NCI-H748 (cell line): ENCODE data around the gene SFMBT1.

ENCODE experiments used
- DNase-seq: peaks from one replicate; lab custom pipeline; 2025; ENCODE audit not compliant: unreplicated experiment; lab: John Stamatoyannopoulos, UW

SFMBT1 gene

DNA sequence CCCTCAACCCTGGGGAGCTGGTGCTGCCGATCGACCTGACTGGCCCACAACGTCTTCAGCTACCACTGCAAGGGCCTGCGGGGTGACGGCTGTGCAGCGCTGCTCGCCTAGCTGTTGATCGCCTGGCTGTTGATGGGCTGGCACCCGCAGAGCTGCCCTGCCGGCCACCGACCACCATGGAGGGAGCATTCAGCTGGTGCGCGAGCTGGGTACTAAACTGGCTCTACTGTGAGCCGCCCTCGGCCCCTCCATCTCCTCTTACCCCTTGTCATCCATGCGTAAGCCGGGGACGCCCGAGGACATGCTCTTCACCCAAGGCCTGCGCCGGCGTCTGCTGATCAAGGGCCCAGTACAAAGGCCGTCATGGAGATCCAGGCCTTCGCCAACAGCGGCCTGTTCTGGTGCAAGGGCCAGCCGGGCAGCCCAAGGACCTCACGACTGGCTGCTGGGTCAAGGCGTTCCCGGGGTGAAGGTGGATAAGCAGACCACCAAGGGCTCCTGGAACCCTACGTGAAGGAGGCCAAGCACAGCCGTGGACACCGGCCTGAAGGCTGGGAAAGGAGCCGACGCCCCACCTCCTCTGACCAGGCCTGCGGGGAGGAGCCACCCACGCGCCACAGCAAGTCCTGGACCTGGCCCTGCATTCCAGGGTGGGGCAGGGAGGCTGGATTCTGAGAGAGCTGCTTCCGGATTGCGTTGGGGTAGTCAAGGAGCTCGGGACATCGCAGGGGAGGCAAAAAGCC is 46.9 kb downstream of the SFMBT1 start:
- DNase-seq = no peak

DNA sequence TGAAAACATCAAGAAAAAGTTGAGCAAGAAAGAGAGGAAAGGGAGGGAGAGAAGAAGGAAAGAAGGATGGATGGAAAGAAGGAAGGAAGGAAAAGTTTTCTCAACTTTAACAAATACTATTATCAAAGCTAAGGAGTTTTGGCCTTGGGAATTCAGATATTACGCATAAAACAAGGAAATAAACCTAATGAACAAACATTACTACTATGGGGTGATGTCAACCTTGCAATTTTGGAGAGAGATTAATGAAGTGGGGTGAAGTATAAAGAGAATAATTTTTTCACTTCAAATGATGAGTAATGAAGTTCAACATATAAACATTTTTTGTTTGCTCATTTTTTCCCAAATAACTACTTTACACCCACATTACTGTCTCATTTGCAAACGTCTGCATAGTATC is 55.2 kb downstream of the SFMBT1 start:
- no peak for DNase-seq

DNA sequence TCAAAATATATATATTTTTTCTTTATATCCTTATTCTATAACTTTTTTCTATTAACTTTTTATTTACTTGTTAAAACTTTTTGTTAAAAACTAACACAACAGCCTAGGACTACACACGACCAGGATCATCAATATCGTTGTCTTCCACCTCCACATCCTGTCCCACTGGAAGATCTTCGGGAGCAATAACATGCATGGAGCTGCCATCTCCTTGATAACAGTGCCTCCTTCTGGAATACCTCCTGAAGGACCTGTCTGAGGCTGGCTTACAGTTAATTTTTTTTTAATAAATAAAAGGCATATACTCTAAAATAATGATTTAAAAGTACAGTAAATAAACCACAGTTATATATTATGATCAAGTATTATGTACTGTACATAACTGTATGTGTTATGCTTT is 58.9 kb downstream of the SFMBT1 start:
- DNase-seq = no peak

DNA sequence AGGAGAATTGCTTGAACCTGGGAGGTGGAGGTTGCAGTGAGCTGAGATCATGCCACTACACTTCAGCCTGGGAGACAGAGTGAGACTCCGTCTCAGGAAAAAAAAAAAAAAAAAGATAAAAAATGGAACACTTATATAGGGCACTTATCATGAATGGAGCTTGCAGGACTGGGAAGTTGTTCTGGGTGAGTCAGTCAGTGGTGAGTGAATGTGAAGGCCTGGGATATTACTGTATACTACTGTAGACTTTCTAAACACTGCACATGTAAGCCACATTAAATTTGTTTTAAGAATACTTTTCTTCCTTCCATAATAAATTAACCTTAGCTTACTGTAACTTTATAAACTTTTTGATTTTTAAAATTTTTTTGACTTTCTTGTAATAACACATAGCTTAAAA is 59.8 kb downstream of the SFMBT1 start:
- DNase-seq = no peak

DNA sequence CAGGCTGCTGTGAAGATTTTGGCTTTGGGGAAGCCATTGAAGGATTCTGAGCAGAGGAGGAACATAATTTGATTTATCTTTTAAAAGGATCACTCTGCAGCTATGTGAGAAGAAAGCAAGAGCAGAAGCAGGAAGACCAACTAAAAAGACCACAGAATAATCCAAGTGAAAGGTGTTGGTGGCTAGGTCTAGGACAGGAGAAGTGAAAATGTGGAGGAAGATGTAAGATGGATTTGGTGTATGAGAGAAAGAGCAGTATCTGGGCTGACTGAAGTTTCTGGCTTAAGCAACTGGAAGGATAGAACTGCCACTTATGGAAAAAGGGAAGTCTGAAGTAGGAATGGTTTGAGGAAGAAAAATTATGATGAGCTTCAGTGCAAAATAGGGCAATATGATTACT is 62.0 kb downstream of the SFMBT1 start:
- no peak for DNase-seq

DNA sequence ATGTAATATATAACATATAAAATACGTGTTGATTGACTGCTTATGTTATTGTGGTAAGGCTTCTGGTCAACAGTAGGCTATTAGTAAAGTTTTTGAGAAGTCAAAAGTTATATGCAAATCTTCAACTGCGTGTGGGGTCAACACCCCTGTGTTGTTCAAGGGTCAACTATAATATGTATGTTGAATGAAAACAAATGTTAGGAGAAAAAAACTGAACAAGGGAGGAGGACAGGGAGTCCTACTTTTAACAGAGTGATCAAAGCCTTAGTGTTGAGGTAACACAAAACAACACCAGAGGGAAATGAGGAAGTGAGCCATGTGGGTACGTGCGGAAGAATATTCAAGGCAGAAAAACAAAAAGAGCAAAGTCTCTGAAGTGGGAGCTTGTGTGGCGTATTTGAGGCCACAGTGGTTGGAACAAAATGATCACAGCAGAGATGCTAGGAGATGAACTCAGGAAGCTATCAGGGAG is 62.5 kb downstream of the SFMBT1 start:
- DNase-seq = no peak

DNA sequence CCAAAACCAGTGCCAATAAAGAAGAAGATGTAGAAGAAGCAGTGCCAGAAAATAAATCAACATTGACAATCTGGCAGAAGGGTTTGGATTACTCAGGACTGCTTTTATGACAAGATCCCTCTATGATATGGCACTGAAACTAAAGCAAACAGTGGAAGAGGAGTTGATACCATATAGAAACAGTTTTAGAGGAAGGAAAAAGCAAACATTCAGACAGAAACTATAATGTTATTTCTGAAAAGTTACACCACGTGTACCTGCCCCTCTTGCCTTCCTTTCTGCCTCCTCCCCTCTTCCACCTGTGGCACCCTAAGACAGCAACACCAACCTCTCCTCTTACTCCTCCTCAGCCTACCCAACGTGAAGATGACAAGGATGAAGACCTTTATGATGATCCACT is 63.0 kb downstream of the SFMBT1 start:
- DNase-seq = no peak

DNA sequence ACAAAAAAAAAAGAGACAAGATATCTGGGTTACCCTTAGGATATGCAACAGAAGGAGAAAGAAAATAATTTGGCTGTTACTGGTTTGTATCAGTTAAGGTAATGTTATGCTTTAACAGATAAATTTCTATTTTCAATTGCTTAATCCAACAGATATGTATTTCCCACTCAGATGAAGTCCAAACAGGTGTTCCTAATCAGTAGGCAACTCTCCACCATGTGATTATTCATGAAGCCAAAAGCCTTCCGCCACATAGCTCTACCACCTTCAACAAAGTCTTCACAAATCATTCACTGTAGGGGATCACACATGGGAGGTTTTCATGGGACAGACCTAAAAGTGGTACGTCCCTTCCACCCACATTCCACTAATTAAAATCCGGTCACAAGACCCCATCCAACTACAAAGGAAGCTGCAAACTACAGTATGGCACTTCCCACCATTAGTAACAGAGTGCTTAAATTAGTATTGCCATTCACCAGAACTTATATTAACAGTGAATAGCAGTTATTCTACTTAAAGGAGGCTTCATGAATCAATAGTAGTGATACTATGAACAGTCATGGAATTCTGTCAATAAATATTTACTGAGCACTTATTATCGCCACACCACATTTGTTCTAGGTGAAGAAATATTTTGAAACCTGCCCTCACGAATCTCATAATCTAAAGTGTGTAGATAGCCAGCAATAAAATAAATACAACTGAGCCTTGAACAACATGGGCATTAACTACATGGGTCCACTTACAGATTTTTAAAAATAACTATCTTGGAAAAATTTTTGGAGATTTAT is 66.5 kb downstream of the SFMBT1 start:
- DNase-seq = no peak

DNA sequence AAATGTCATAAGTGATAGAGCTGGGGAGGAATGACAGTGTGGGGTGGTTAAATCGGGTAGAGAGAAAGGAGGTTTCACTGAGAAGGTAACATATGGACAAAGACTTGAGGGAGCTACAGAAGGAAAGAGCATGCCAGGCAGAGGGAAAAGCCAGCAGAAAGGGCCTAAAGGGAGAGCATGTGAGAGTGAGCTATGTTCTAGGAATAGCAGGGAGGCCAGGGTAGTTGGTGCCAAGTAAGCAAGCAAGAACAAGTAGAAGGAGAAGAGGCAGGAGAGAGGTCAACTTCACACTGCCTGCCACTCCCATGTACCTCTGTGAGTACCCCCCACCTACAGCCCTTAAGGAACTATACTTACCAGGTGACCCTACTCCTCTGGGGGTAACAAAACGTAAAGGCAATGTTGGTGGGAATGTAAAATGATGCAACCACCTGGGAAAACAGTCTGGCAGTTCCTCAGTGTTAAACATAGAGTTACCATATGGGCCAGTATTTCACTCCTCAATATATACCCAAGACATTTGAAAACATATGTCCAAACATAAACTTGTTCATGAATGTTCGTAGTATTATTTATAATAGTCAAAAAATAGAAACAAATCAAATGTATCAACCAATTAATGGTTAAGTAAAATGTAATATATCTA is 67.6 kb downstream of the SFMBT1 start:
- DNase-seq = no peak

DNA sequence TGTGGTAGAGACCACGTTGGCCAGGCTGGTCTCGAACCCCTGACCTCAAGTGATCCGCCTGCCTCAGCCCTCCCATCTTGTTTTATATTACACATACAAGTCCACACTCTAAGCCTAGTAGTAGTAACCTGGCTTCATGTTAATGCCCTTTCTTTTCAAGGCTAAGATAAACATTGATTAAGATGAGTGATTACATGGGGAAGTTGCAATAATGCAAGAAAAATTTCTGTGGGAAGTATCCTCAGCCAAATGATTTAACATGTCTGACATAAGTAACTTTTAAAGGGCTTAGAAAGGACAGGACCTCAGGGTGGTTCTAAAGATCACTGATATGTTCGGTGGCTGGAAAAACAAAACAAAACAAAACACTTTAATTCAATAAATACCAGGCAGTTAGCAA is 72.1 kb downstream of the SFMBT1 start:
- DNase-seq = no peak

DNA sequence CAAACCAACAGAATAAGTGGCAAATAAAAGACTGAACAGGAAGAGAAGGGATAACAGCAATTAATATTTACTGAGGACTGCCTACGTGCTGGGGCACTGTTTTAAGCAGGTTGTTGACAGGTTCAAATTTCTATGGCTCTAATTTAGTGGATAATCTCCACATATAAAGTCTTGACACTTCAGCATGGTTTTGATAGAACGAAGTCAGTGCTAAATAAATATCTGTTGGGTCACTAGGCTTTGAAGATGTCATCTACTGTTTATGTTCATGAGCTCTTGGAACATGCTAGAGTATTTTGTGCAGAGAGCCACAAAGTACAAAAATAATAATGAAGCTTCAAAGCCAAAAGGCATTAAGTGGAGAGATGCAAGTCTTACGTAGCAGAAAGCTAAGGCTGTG is 74.0 kb downstream of the SFMBT1 start:
- DNase-seq = no peak

DNA sequence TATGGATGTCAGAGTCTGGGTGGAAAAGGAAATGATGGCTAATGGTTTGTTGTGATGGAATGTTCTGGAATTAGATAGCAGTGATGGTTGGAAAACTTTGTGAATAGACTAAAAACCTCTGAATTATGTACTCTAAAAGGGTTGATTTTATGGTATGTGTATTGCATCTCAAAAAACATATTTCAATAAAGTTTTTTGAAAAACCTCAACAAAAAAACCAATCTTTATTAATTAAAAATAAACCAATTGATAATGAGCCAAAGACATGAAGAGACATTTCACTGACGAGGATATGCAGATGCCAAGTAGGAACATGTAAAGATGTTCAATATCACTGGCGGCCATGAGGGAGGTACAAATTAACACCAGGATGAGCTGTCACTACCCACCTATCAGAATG is 78.5 kb downstream of the SFMBT1 start:
- no peak for DNase-seq

DNA sequence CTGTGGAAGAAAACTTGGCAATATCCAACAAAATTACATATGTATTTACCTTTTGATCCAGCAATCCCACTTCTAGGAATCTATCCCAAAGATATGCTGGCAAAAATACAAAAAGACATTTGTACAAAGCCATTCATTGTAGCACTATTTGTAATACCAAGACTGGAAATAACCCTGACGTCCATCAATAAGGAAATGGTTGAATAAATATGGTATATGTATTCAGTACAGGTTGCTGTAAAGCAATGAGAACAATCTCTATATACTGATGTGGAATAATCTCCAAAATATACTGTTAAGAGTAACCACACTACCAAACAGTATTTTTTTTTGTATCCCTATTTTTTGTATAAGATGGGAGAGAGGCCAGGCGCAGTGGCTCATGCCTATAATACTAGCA is 83.7 kb downstream of the SFMBT1 start:
- DNase-seq = no peak

DNA sequence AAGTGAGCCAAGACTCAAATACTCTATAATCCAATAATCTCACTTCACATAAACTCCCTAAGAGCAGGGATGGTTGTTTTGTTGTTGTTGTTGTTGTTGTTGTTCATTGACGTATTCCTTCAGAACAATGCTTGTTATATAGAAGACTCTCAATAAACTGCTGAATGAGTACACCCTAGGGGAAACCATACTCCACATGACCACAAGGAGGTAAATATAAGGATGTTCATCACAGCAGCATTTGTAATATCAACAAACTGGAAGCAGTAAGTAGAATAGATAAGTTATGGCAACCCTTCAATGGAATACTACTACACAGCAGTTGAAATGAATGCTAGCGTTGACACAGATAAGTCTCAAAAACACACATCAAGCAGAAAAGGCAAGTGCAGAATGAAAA is 86.1 kb downstream of the SFMBT1 start:
- no peak for DNase-seq

DNA sequence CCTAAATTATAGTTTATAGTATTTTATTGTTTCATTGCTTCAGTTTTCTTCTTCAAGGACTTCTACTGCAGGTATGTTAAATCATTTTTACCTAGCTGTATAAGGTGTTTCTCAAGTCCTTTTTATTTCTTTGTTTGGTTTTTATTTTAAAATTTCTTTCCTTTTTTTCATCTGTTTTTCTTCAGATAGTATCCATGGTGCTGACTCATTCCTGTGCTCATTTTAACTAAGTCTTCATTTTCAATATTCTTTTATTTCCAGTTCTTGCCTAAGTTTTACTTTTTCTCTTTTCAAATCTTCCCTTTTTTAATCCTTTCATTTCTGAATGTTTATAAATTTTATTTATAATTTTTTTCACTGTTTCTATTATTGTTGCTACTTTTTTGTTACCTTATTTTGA is 106.3 kb downstream of the SFMBT1 start:
- DNase-seq = no peak

DNA sequence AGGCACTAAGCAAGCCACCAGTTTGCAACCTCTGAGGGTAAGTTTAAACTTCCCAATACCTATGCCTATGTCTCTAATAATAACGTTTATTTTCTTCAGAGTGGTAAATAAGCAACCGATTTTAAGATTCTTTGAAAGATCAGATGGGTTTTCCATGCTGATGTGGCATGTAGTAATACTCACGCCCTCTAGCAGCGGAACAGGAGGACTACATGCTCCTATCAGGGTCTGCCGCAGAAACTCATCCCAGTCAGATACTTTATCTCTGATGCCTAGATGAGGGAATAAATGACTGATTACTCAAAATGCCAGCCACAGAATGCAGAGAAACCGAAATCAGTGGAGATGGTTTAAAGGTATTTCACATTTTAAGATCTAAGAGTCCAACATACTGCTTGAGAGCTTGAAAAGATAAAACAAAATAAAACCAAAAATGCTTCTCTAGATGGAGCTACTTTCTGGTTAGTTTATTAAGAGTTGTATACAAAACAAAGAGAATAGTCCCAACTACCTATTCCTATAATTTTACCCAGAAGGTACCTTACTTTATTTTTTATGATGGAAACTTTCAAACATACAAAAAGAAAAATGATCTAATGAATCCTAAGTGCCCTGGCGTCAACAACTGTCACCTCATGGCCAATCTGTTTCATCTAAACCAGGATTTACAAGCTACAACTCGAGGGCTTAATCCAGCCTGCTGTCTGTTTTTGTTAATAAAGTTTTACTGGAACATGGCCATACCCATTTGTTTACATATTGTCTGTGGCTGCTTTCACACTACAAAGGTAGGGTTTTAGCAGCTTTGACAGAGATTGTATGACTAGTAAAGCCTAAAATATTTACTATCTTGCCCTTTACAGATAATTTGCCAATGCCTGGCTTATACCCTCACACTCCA is 111.0 kb downstream of the SFMBT1 start:
- DNase-seq = peak; percentile 36

DNA sequence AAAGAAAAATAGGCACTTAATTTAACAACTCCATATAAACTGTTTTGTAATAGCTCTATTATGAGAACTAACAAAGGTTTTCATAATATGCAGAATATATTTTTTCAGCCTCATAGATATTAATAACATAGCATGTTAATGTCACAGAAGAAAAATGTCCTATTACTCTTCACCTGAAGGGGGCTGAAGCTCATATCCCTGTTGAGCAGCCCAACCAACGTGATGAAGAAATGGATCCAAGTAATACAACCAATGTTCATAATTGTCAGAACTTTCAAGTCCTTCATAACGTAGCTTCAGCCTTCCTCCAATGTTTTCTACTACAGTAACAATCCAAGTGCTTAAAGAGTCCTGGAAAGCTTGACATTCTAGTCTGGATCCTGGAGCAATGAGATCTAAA is 114.0 kb downstream of the SFMBT1 start:
- DNase-seq = no peak

DNA sequence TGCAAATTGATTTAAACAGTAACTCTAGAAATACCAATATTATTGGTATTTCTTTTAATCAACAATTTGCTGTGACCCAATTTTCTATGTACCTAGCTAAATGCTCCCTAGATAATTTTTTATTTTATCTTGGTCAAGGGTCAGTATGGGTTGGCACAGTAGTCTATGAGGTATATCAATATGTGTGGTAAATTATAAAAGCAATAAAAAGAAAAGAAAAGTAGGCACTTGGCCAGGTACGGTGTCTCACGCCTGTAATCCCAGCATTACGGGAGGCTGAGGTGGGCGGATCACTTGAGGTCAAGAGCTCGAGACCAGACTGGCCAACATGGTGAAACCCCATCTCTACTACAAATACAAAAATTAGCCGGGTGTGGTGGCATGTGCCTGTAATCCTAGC is 114.5 kb downstream of the SFMBT1 start:
- DNase-seq = no peak

DNA sequence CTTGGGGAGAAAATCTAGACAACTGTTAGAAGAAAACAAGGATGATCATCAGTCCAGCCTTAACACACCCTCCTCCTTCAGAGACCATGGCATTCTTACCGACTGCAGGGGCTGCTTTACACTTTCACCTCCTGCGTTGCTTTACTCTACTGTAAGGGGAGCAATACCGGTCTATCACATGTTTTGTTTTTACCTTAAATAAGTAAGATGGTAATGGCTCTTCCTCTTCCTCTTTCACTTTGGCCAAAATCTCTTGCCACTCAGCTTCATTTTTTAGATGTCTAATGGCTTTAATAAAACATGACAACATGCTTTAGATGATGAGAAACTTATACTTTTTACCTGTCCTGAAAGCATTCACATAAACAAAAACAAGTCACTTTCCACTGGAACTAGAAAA is 115.1 kb downstream of the SFMBT1 start:
- no peak for DNase-seq

DNA sequence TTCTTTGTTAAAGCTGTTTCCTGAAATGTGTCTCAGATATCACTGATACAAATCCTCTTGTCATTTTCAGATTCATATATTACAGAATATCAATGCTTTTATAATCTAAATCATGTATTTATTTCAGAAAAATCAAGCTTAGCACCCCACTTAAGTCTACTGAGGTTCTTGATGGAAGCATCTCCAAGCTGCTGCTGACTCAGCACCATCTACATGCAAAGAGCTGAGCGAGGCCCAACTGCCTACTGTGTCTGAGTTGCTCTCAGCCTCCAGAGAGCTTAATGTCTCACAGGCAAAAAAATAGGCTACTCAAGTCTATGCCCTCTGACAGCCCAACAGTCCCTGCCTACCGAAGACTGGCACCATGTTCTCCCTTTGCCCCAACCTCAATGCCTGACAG is 119.3 kb downstream of the SFMBT1 start:
- DNase-seq = no peak
